NOMO-1 (cell line): ENCODE results near the gene FASN.
"Not testable (repeated sequence)": the region's sequence is repeated elsewhere in the genome, so short reads cannot be mapped to it uniquely, and the experiment has no call there.

Source experiments
- DNase-seq, 2 experiments: peaks; one replicate each; lab custom pipeline; 2025; ENCODE audit not compliant: unreplicated experiment in 2 of 2; lab: John Stamatoyannopoulos, UW

The FASN gene

DNA sequence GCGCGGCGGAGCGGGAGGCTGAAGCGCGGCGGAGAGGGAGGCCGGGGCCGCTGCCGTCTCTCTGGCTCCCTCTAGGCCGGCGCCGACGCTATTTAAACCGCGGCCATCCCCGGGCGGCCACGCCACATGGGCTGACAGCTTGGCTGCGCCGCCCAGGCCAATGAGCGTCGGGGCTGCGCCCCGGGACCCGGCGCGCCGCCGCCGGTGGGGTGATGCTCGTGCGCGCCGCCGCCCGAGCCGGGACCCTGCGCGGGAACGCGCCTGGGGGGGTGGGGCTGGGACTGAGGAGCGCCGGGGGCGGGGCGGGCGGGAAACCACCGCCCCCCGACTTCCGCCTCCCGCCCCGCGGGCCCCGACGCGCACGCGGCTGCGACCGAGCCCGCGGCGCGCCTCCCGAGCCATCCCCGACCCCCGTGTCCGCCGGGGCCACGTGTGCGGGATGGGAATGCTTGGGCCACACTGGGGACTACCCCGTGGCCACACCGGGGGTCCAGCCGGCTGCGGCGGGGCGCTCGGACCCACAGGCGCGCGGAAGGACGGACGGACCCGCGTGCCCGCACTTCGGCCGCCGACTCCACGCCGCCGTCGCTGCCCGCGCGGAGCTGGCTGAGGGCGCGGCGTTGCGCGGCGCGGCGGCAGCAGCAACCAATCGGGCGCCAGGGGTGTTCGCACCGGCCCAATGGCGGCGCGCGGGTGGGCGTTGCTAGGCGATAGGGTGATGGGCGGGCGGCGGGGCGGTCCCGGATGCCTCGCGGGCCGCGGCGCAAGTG lies at the start of gene FASN:
Gene FASN, minus strand, starts transcription at position 68 of the 770 bp plus-strand sequence. CDS start 1,791 bp downstream, outside the sequence.
- DNase-seq: peak; percentile 90 to 98

- no peak for DNase-seq
Measured at GRCh38 chr17:82146663-82147654, 48.9 kb upstream of the FASN start.

- DNase-seq: no peak
Measured at GRCh38 chr17:82145550-82146155, 47.6 kb upstream of the FASN start.

DNA sequence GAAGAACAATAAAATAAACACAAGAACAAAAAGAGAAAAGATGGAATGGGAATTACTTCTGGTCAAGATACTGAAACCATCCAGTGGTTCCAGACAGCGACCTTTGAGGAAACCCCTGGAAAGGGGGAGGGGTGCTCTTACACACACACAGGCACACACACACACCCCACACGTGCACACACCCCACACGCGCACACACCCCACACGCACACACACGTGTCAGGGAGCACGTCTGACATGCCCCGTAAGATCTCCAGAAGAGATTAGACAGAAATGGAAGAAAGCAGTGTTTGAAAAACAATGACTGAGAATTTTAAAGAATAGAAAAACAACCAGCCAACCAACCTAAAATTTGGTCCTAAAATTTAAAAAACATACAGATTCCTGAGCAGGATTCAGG lies 45.3 kb upstream of the FASN start:
- DNase-seq: no peak

DNA sequence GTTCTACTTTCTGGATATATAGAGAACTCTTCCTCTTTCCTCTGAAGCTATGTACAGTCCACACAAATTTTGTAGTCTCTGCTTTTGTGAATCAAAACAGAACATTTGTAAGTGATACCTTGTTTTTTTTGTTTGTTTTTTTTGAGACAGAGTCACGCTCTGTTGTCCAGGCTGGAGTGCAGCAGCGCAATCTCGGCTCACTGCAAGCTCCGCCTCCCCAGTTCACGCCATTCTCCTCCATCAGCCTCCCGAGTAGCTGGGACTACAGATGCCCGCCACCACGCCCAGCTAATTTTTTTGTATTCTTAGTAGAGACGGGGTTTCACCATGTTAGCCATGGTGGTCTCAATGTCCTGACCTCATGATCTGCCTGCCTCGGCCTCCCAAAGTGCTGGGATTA lies 41.9 kb upstream of the FASN start:
- DNase-seq: not testable (repeated sequence)

DNA sequence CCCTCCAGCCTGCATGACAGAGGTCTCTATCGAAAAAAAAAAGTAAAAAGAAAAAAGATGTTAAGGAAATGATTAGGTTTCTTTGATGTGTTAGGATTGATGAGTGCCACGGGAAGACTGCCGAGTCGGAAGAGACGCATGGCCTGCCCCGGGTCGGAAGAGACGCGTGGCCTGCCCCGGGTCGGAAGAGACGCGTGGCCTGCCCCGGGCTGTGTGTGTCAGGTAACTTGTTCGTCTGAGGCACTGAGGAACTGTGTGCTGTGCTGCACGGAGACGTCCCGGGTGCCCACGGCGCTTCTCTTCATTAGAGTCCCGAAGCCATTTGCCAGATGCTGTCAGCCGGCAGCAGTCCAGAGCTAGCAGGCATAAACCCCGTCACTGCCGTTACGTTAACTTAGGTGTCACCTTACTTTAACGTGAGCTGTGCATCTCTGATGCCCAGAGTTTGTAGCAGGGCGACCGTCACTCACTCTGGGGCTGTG lies 40.5 kb upstream of the FASN start:
- no peak for DNase-seq

GRCh38 chr17:82134101-82134500 lies 36.1 kb upstream of the FASN start:
- peak in 1 of 2 experiments; percentile 9 for DNase-seq

- peak in 1 of 2 experiments; percentile 41 for DNase-seq
Measured at GRCh38 chr17:82133166-82133953, 35.3 kb upstream of the FASN start.

DNA sequence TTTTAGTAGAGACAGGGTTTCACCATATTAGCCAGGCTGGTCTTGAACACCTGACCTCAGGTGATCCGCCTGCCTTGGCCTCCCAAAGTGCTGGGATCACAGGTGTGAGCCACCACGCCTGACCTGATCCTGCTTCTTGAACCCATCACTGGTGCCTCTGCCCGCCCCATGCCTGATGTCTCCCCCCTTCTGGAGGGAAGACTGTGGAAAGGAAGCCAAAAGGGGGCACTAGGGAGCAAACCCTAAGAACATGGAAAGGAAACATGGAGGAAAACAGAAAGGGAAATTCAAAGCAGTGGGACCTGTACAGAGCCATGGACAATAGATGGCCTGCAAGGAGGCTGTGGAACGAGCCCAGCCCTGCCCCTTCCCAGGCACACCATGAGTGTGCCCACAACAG lies 31.1 kb upstream of the FASN start:
- no peak for DNase-seq

DNA sequence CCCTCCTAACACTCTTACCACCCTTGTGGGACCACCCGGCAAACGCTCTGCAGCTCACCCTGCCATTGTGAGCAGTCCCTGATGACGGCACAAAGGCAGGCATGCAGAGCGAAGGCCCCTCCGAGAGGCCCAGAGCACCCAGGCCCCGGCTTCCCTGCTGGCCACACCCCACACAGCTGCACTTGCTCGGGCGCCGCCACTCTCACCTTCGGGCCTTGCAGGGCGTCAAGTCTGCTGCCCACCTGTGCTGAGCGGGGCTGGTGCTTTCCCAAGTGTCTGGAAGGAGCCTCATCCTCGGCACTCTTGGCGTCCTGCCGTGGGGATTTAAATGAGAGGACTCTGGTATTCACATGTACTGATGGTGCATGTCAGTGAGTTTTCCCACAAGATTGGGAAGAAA lies 30.3 kb upstream of the FASN start:
- DNase-seq: no peak

DNA sequence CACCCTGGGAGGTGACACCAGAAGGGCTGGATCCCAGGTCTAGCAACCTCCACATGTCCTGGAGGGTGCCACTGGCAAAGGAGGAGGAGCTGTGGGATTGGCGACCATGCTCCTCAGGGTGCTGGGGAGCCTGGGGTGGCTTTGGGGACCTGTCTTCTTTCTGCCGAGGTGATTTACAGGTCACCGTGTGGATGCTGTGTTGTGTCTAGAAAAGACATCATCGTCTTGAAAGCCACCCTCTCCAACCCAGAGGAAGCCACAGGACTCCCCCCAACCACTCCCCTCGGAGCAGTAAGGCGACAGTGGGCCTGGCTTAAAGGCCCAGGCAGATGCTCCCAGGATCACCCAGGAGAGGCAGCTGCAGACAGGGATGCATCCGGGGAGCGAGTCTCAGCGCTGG lies 29.7 kb upstream of the FASN start:
- no peak for DNase-seq

- no peak for DNase-seq
Measured at GRCh38 chr17:82127315-82127595, 29.2 kb upstream of the FASN start.

GRCh38 chr17:82126556-82127314 lies 28.7 kb upstream of the FASN start:
- no peak for DNase-seq

GRCh38 chr17:82124101-82124500 lies 26.1 kb upstream of the FASN start:
- DNase-seq: no peak

GRCh38 chr17:82121660-82122629 lies 23.9 kb upstream of the FASN start:
- no peak for DNase-seq

DNA sequence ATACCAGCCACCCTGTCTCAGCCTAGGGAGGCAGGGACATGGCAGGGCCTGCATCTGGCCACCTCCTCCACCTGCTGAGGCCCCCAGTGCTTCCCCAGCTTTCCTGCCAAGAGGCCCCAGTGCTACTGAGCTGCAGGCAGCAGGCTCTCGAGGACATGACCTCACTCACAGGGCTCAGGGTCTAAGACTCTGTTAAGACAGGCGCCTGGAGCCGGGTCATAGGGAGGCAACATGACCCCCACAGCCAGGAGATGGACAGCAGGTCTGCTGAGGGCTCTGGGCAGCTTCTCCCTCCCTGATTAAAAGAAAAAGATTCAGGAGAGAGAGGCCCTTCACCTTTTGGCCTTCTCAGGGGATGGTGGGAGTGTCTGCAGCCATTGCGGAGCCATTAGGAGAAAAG lies 23.2 kb upstream of the FASN start:
- DNase-seq: no peak

- no peak for DNase-seq
Measured at GRCh38 chr17:82120148-82120547, 22.1 kb upstream of the FASN start.

- DNase-seq: no peak
Measured at GRCh38 chr17:82118815-82119380, 20.9 kb upstream of the FASN start.
